ENCODE data around the gene PPP6R3.

Gene PPP6R3

GRCh38 chr11:68538025-68538424, 77.5 kb downstream of the PPP6R3 start:
- TF ChIP-seq FOXP2 (optimal IDR thresholded peaks at IDR 0.05; ENCODE audit: borderline replicate concordance, extremely low read depth, extremely low read length, insufficient read depth) = no peak
- TF ChIP-seq POLR2AphosphoS5 (IDR thresholded peaks at IDR 0.05; ENCODE audit: low read depth, low read length) = no peak
- no peak for TF ChIP-seq TAF1 (IDR thresholded peaks at IDR 0.05; ENCODE audit: borderline replicate concordance, insufficient read depth, low read length)
- TF ChIP-seq SIN3A (IDR thresholded peaks at IDR 0.05; ENCODE audit: borderline replicate concordance, insufficient read depth, low read length) = no peak
- TF ChIP-seq REST (IDR thresholded peaks at IDR 0.05; ENCODE audit: insufficient read depth in 1 of 2, low read depth in 2 of 2, low read length in 2 of 2) = no peak

- no peak for TF ChIP-seq TAF1 (IDR thresholded peaks at IDR 0.05; ENCODE audit: borderline replicate concordance, insufficient read depth, low read length)
- TF ChIP-seq POLR2AphosphoS5 (IDR thresholded peaks at IDR 0.05; ENCODE audit: low read depth, low read length) = no peak
- no peak for TF ChIP-seq FOXP2 (optimal IDR thresholded peaks at IDR 0.05; ENCODE audit: borderline replicate concordance, extremely low read depth, extremely low read length, insufficient read depth)
- TF ChIP-seq REST (IDR thresholded peaks at IDR 0.05; ENCODE audit: insufficient read depth in 1 of 2, low read depth in 2 of 2, low read length in 2 of 2) = no peak
- no peak for TF ChIP-seq SIN3A (IDR thresholded peaks at IDR 0.05; ENCODE audit: borderline replicate concordance, insufficient read depth, low read length)
Observed at GRCh38 chr11:68539395-68539794, 78.8 kb downstream of the PPP6R3 start.

GRCh38 chr11:68541116-68541515, 80.6 kb downstream of the PPP6R3 start:
- no peak for TF ChIP-seq SIN3A (IDR thresholded peaks at IDR 0.05; ENCODE audit: borderline replicate concordance, insufficient read depth, low read length)
- no peak for TF ChIP-seq POLR2AphosphoS5 (IDR thresholded peaks at IDR 0.05; ENCODE audit: low read depth, low read length)
- TF ChIP-seq TAF1 (IDR thresholded peaks at IDR 0.05; ENCODE audit: borderline replicate concordance, insufficient read depth, low read length) = no peak
- TF ChIP-seq FOXP2 (optimal IDR thresholded peaks at IDR 0.05; ENCODE audit: borderline replicate concordance, extremely low read depth, extremely low read length, insufficient read depth) = no peak
- TF ChIP-seq REST (IDR thresholded peaks at IDR 0.05; ENCODE audit: insufficient read depth in 1 of 2, low read depth in 2 of 2, low read length in 2 of 2) = no peak

- no peak for TF ChIP-seq REST (IDR thresholded peaks at IDR 0.05; ENCODE audit: insufficient read depth in 1 of 2, low read depth in 2 of 2, low read length in 2 of 2)
- TF ChIP-seq POLR2AphosphoS5 (IDR thresholded peaks at IDR 0.05; ENCODE audit: low read depth, low read length) = no peak
- no peak for TF ChIP-seq SIN3A (IDR thresholded peaks at IDR 0.05; ENCODE audit: borderline replicate concordance, insufficient read depth, low read length)
- TF ChIP-seq FOXP2 (optimal IDR thresholded peaks at IDR 0.05; ENCODE audit: borderline replicate concordance, extremely low read depth, extremely low read length, insufficient read depth) = no peak
- TF ChIP-seq TAF1 (IDR thresholded peaks at IDR 0.05; ENCODE audit: borderline replicate concordance, insufficient read depth, low read length) = no peak
Observed at GRCh38 chr11:68541991-68542390, 81.4 kb downstream of the PPP6R3 start.

- TF ChIP-seq FOXP2 (optimal IDR thresholded peaks at IDR 0.05; ENCODE audit: borderline replicate concordance, extremely low read depth, extremely low read length, insufficient read depth) (no peak), POLR2AphosphoS5 (IDR thresholded peaks at IDR 0.05; ENCODE audit: low read depth, low read length) (no peak), SIN3A (IDR thresholded peaks at IDR 0.05; ENCODE audit: borderline replicate concordance, insufficient read depth, low read length) (no peak), REST (IDR thresholded peaks at IDR 0.05; ENCODE audit: insufficient read depth in 1 of 2, low read depth in 2 of 2, low read length in 2 of 2) (no peak), TAF1 (IDR thresholded peaks at IDR 0.05; ENCODE audit: borderline replicate concordance, insufficient read depth, low read length) (no peak)
Observed at GRCh38 chr11:68542617-68543016, 82.1 kb downstream of the PPP6R3 start.
